AG08396 (cell line): Measurements from ENCODE around the gene HIBCH.
"Not testable (repeated sequence)": the region's sequence is repeated elsewhere in the genome, so short reads cannot be mapped to it uniquely, and the experiment has no call there.

Experiments used
- DNase-seq: peaks from one replicate; pipeline ENCODE4 v3.0.0; 2012; ENCODE audit warnings: low spot score, mixed read lengths

The HIBCH gene

GRCh38 chr2:190235551-190236075, 84.0 kb downstream of the HIBCH start:
- no peak for DNase-seq

- DNase-seq, result no peak
Measured at GRCh38 chr2:190235101-190235500, 84.5 kb downstream of the HIBCH start.

- not testable (repeated sequence) for DNase-seq
Measured at GRCh38 chr2:190223989-190224388, 95.6 kb downstream of the HIBCH start.

GRCh38 chr2:190222745-190223144, 96.9 kb downstream of the HIBCH start:
- not testable (repeated sequence) for DNase-seq

- no peak for DNase-seq
Measured at GRCh38 chr2:190221429-190221828, 98.2 kb downstream of the HIBCH start.

- no peak for DNase-seq
Measured at GRCh38 chr2:190219186-190219585, 100.4 kb downstream of the HIBCH start.

- no peak for DNase-seq
Measured at GRCh38 chr2:190217616-190218015, 102.0 kb downstream of the HIBCH start.

GRCh38 chr2:190216829-190217228, 102.8 kb downstream of the HIBCH start:
- peak; percentile 5 for DNase-seq

- no peak for DNase-seq
Measured at GRCh38 chr2:190215620-190216019, 104.0 kb downstream of the HIBCH start.

- no peak for DNase-seq
Measured at GRCh38 chr2:190214426-190215194, 105.0 kb downstream of the HIBCH start.

- DNase-seq, result no peak
Measured at GRCh38 chr2:190213441-190214335, 105.9 kb downstream of the HIBCH start.

- no peak for DNase-seq
Measured at GRCh38 chr2:190210471-190210870, 109.2 kb downstream of the HIBCH start.

GRCh38 chr2:190209559-190209958, 110.1 kb downstream of the HIBCH start:
- DNase-seq, result no peak

- no peak for DNase-seq
Measured at GRCh38 chr2:190207930-190208329, 111.7 kb downstream of the HIBCH start.

- no peak for DNase-seq
Measured at GRCh38 chr2:190205657-190206056, 114.0 kb downstream of the HIBCH start.

- DNase-seq, result no peak
Measured at GRCh38 chr2:190202604-190203003, 117.0 kb downstream of the HIBCH start.

- no peak for DNase-seq
Measured at GRCh38 chr2:190202018-190202417, 117.6 kb downstream of the HIBCH start.

GRCh38 chr2:190200603-190201002, 119.0 kb downstream of the HIBCH start:
- no peak for DNase-seq

- DNase-seq, result no peak
Measured at GRCh38 chr2:190199530-190199929, 120.1 kb downstream of the HIBCH start.

- no peak for DNase-seq
Measured at GRCh38 chr2:190199109-190199508, 120.5 kb downstream of the HIBCH start.

- DNase-seq, result no peak
Measured at GRCh38 chr2:190197143-190197720, 122.4 kb downstream of the HIBCH start.

- no peak for DNase-seq
Measured at GRCh38 chr2:190190507-190191162, 129.0 kb downstream of the HIBCH start.
